RWPE1 (cell line): ENCODE data around the gene SMG9.

Source experiments
- CTCF ChIA-PET: fragments of 350-600 bp; sonication (Branson Sonifier 250); formaldehyde crosslinking; extraction: SDS; loops from one replicate; lab custom pipeline; 2021; lab: Yijun Ruan, JAX
- POLR2A ChIA-PET: fragments of 400-600 bp; formaldehyde crosslinking; extraction: SDS; loops from one replicate; lab custom pipeline; 2020; ENCODE audit warnings: antibody characterized with exemption; ENCODE audit not compliant: low non-redundant PET; lab: Yijun Ruan, JAX
- DNase-seq: peaks from one replicate; pipeline ENCODE4 v3.0.0; 2012; ENCODE audit warnings: low spot score
- H3K27ac ChIP-seq: fragments of 450-650 bp; 2 replicates; pipeline ENCODE4 v1.5.1; 2017
- CTCF ChIP-seq: fragments of 450-650 bp; conservative IDR thresholded peaks from 2 replicates; pipeline ENCODE4 v1.5.1; 2017; ENCODE audit warnings: low read depth, mild to moderate bottlenecking

SMG9 gene

GRCh38 chr19:43707158-43707712 lies 47.5 kb downstream of the SMG9 start:
- H3K27ac ChIP-seq: no peak overlapping the region
- DNase-seq: no peak
- no peak for TF ChIP-seq CTCF
- ChIA-PET CTCF (interaction anchor here (0.6 to 0.7 kb wide), 2 partner anchors 79 to 1580 kb away, joined by 3 to 4 read pairs; no protein-coding TSS in a partner anchor), POLR2A (no interaction called here)

DNA sequence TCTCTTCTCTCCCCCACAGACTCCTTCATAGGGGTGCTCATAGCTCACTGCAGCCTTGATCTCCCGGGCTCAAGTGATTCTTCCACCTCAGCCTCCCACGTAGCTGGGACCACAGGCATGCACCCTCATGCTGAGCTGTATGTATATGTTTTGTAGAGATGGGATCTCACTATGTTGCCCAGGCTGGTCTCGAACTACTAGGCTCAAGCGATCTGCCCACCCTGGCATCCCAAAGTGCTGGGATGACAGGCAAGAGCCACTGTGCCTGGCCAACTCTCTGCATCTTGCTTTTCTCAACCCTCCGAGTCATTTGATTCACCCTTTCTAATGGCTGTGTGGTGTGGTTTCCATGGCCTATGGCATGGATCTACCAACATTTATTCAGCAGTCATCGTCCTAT lies 49.0 kb downstream of the SMG9 start:
- TF ChIP-seq CTCF: no peak
- DNase-seq: no peak
- ChIA-PET POLR2A (no interaction called here), CTCF (no interaction called here)
- no peak overlapping the region for H3K27ac ChIP-seq

- no peak for TF ChIP-seq CTCF
- CTCF ChIA-PET: interaction anchor here (0.5 to 0.7 kb wide), 3 partner anchors 18 to 1054 kb away, joined by 3 read pairs; partner anchors contain the start of gene PLAUR
Observed at GRCh38 chr19:43704002-43704705, 50.6 kb downstream of the SMG9 start.

GRCh38 chr19:43700395-43701000 lies 54.3 kb downstream of the SMG9 start:
- no peak for TF ChIP-seq CTCF
- peak overlapping the region; percentile 63 for H3K27ac ChIP-seq
- ChIA-PET CTCF (interaction anchor here (0.7 kb wide), 1 partner anchor 45 kb away, joined by 3 read pairs; no protein-coding TSS in a partner anchor), POLR2A (no interaction called here)
- no peak for DNase-seq

More at GRCh38 chr19:43704002-43704705, 50.6 kb downstream of the SMG9 start:
- H3K27ac ChIP-seq: no peak overlapping the region
- POLR2A ChIA-PET: interaction anchor here (0.7 kb wide), 1 partner anchor 1051 kb away, joined by 3 read pairs; no protein-coding TSS in a partner anchor
- DNase-seq: no peak

DNA sequence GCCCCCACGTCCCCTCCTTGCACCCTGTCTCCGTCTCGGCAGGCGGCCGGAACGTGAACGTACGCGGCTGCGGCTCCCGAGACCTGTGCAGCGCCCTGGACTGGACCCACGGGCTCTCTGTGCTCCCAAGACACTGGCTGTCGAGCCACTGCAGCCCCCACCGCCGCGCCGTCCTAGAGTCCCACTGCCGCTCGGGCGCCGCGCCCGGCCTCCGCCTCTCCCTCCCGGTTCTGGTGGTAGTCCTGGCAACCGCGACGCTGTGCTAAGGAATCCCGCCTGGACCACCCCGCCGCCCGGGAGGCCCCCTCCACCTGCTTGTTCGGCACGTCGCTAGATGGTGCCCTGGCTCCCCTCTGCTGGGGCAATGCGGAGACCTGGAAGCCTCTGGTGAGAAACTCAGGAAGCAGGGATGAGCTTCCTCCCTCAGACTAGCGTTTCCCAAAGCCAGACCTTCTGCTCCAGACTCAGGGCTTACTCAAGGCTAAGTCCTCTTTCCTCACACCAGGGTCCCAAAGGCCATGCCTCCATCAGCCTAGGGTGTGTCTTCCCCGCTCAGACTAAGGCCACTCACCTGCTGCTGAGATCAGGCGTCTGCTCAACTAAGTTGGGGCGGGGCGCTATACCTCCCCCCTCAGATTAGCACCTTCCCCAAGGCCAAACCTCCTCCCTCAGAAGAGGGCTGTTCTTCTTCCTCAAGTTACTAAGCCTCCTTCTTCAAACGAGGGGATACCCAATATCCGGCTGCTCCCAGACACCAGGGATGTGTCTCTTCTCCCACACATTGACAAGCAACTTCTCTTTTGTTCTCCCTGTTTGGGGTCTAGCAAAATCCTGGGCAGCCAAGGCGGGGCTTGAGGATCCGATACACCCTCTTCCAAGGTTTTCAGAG lies 55.0 kb downstream of the SMG9 start:
- no peak for TF ChIP-seq CTCF
- ChIA-PET CTCF (interaction anchor here (0.5 kb wide), 1 partner anchor 14 kb away, joined by 3 read pairs; no protein-coding TSS in a partner anchor), POLR2A (no interaction called here)
- H3K27ac ChIP-seq: peak overlapping the region; percentile 63
- no peak for DNase-seq

DNA sequence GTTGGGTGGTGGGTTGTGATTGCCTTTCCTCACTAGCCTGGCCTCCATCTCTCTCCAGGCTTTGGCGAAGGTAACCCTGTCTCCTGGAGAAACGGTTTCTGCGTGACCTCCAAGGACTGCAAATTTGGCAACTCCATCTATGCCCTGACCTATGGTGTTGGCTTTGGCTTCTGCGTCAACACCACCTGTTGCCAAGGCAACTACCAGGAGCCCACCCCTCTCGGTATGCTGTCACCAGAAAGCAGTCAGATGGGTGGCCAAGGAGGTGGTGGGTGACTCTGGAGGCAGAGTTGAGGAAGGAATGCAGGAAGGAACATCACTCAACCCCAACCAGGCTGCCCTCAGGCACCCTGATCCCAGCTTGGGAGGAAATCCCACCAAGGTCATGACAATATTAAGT lies 57.5 kb downstream of the SMG9 start:
- TF ChIP-seq CTCF: no peak
- DNase-seq: no peak
- POLR2A ChIA-PET: no interaction called here
- H3K27ac ChIP-seq: no peak overlapping the region
- CTCF ChIA-PET: no interaction called here
